Measurements from ENCODE around the gene UQCR10.

UQCR10 gene

DNA sequence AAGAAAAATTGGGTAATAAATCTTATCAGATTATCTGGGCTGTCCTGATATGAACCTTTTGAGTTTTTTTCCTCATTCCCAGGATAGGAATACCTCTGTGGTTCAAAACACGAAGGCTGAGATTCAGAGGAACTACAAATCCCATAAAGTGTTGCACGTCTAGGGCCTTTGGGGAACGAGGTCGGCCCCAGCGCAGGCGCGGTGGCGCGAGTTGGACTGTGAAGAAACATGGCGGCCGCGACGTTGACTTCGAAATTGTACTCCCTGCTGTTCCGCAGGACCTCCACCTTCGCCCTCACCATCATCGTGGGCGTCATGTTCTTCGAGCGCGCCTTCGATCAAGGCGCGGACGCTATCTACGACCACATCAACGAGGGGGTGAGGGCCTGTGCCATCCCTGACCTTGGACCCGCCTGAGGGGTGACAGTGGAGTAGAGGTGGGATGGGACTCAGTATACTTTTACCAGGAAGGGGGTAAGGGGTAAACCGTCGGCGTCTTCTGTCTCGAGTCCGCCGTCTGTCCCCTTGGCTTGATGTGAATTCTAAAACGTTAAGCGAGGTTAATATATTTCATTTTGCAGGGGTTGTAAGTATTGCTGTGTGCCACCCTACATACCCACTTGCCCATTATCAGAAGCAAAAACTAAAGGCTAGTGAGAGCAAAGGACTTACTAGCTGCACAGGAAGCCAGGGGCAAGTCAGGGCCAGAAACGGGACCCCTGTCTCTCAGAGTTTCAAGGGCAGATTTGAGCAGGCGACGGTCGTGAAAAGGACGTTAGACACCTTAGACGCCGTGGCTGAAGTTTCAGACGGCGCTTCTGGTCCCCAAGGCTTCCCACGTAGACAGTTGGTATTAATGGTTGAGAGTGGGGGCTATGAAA, at the start of gene UQCR10:
Gene UQCR10 (plus strand): TSS at position 199 of the 881 bp plus-strand sequence. CDS start 30 bp downstream, at position 229.
- peak; percentile 95 to 97 (median 97) for DNase-seq

DNA sequence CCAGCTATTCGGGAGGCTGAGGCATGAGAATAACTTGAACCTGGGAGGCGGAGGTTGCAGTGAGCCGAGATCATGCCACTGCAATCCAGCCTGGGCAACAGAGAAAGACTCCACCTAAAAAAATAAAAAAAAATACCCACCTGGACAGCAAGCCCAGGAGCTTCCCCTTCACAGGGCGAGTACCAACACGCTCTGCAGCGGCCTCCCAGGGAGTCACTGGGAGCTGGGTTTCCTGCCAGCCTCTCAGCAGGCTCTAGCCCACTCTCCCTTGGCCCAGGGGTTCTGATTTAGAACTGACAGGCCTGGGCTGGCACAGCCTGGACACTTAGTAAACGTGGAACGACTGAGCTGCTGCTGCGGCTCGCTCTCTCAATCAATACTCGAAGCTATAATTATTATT, 49.4 kb upstream of the UQCR10 start:
- no peak for DNase-seq

DNA sequence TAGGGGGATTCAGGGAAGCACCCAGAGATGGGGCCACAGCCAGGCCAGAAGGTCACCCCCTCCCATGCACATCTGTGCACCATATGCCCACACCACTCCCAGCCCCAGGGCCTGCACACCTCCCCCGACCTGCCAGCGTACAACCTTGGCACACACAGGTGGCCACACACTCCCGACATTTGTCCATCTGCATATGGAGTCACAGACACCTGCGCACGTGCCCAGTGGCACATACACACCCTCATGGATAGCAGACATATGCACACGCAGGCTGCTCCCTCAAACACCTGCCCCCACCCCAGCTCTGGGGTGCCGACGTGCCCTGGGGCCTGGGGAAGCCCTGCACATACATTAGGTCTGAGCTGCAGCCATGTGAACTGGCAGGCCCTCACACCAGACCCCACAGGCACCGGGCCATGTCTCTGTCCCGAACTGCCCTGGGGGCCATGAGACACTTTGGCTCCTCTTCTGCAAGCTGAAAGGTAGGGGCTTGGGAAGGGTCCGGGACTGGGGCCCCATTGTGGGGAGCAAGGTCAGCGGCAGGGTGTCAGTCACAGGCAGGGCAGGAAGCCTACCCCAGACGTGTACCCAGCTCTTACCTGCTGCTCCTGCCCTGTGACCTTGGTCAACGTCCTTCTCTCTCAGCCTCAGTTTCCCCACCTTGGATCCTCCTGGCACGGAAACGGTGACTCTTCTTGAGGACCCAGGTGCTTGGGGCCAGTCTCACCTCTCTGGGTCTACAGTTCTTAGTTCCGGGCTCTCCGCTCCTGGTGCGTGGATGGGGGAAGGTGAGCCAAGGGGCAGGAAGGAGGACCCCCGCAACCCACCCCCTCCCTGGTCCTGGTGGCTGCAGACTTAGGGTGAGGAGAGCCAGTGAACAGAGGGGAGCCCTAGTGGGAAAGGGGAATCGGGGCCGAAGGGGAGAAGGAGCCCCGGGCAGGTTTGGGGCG, 47.9 kb upstream of the UQCR10 start:
- no peak for DNase-seq

DNA sequence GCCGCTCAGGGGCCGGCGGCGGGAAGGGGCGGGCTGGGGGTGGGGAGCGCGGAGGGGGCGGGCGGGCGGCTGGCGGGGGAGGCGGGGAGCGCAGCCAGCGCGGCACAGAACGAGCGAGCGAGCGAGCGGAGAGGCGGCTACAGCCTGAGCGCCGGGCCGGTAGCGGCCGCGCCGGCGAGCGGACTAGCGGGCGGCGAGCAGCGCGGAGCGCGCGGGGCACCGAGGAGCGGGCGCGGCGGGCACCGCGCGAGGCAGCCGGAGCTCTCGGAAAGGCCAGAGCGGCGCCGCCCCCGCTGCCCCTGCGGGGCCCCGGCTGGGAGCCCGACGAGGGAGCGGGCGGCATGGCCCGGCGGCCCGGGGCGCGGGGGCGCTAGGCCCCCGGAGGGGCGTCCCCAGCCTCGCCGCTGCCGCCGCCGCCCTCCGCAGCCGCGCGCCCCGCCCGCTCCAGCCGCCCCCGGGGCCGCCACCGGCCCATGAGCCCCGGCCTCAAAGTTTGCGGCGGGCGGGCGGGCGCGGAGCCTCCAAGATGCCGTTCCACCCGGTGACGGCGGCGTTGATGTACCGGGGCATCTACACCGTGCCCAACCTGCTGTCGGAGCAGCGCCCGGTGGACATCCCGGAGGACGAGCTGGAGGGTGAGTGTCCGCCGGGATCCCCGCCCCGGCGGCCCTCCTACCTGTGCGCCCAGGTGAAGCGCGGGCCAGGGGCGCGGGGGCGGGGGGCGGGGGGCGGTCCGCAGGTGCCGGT, 47.1 kb upstream of the UQCR10 start, which contains the start of gene CABP7:
Gene CABP7 (plus strand): TSS at position 105 of the 747 bp plus-strand sequence. CDS start 422 bp downstream, at position 527.
- DNase-seq = peak in 2 of 3 donors; percentile 24 to 55

DNA sequence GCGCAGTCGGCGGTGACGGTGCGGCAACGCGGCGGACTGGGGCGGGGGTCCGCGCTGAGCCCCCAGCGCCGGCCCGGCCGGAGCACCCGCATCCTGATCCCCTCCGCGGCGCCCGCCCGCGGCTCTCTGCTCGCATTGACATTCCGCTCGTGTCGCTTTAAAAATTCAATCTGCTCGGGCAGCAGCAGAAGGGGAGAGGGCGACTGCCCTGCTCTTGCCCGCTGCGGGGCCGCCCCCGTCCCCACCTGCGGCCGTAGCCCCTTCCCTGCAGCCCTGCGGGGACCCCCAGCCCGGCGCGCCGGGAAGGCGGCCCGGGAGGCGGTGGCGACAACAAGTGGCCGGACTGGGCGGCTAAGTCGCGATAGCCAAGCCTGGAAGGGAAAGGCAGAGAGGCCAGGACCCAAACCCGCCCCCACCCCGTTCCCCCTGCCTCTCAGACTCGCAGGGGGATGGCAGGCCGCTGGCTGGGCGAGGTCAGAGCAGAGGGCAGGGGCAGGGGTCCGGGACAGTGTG, 46.3 kb upstream of the UQCR10 start:
- DNase-seq = no peak

DNA sequence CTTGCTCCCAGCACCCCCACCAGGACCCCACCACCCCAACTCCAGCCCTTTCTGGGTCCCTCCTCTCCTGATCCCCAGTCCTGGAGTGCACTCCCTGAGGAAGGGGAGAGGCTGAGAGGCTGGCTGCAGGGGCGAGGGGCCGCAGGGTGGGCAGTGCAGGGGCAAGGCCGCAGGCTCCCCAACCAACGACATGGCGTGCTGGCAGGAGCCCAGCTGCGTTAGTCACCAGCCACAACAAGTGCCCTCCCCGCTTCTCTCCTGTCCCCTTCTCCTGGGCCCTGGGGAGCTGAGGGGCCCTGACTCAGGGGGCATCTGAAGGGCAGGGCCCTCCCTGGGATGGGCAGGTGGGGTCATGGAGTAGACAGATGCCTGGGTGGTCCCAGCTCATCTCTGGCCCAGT, 45.0 kb upstream of the UQCR10 start:
- DNase-seq = no peak

DNA sequence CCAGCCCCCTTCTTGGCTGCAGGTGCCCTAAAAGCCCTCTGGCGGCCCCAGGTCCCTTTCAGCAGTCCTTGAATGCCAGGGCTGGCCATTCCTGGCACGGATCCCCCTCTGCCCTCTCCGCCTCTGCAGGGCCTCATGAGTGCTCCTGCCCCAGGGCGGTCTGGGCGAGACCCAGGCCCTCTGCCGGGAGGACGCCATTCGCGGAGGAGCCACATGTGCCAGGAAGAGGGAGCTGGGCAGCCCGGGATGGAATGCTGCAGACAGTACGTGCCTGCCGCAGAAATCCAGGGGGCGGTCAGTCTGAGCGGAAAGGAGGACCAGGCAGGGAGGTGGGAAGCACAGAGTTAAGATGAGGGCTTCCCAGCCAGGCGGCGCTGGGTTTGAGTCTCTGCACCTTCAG, 44.6 kb upstream of the UQCR10 start:
- DNase-seq = no peak

DNA sequence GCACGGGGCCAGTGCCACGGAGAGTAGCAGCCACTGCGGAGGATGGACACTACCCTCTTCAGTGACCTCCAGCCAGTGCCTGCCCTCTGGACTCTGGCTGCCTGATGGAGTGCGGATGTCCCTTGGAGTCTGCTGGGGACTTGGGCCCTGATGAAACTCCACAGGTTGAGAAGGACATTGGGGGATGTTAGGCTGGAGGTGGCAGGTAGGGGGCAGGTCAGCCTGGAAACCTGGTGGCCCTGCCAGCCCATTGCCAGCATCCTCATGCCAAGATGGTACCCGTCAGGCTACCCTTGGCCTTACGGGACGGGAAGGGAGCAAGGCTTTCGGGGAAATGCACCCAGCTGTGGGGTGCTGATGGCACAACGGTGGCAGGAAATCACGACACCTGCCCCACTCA, 43.4 kb upstream of the UQCR10 start:
- no peak for DNase-seq

DNA sequence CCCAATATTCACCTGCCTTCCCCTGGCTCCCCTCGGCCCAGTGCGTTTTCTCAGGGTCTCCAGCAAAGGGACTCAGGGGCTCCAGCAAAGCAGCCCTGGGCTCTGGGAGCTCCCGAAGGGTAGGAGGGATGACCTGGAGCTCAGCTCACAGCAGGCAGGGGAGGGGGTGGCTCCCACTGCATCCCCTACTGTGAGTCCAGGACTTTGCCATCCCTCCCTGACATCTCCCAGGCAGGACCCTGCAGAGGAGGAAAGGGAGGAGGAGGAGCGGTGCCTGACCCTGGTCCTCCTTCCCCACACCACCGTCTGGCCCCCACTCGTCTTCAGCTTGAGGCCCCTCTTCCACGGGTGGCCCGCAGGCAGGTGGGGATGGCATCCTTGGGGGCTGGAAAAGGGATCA, 42.3 kb upstream of the UQCR10 start:
- no peak for DNase-seq

DNA sequence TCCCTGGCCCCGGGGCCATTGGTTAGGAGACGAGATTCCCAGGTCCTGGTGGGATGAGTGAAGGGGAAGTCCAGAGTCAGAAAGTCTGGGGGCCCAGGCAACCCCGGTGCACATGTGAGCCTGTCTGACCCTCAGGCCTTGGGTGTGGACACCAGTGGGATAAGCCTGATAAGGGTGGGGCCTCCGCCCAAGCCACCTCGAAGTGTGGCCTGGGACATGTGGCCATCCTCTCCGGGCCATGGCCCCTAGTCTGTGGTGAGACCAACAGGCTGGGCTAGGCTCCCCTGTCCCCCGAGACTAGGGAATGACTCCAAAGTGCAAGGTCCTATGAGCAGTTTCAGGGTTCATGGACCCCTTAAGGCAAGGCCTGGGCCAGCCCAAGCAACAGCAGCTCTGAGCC, 41.1 kb upstream of the UQCR10 start:
- DNase-seq = no peak

DNA sequence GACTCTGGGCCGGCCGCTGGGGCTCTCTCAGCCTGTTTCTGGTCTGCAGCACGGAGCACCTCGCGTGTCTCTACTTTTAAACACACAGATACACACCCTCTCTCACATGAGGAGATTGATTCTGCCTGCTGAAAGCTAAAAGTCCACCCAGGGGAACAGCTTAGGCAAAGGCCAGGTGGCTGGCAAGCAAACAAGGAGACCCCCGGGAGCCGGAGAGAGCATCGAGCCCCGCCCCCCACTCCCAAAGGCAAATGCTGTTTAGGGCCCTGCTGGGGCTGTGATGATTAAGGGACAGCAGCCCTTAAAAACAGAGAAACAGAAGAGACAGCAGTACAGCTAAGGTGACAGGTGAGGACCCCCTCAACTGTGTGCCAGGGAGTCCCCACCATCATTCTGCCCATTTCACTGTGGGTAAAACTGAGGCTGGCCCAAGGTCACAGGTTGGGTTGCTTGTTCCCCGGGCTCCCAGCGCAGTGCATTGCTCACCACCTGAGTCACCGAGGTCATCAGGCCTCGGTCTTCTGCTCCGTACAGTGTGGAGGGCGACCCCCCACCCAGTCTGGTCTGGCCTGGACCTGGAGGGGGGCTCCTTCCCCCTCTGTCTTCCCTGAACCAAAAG, 40.5 kb upstream of the UQCR10 start:
- no peak for DNase-seq

DNA sequence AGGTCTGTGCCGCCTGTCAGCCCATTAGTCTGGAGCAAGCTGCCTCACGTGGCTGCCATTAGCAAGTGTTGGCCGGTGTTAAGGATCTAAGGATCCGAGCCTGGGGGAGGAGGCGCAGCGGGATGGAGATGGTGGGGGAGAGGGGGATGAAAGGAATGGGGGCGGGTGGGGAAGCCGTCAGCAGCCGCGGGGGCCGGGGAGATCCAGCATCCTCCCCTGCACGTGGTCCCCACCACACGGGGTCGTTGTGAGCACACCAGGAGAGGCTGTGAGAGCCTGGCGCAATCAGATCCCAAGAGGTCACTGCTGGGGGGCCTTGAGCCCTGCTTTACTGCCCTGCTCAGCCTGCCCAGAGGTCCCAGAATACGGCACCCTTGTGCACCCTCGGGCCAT, 40.0 kb upstream of the UQCR10 start:
- peak in 2 of 3 donors; percentile 24 to 54 for DNase-seq

DNA sequence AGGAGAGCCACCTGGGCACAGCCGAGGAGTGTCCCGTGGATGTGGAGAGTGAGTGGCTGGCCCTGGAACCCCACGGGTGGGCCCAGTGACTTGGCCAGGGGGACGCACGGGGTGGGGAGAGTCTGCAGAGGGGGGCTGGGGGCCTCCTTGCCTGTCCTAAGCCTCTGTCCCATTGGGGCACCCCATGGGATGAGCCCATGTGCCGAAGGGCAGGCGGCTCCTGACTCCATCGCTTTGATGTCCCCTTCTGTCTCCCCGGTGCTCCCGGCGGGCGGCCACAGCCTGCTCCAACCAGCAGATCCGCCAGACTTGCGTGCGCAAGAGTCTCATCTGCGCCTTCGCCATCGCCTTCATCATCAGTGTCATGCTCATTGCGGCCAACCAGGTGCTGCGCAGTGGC, 38.0 kb upstream of the UQCR10 start:
- no peak for DNase-seq

DNA sequence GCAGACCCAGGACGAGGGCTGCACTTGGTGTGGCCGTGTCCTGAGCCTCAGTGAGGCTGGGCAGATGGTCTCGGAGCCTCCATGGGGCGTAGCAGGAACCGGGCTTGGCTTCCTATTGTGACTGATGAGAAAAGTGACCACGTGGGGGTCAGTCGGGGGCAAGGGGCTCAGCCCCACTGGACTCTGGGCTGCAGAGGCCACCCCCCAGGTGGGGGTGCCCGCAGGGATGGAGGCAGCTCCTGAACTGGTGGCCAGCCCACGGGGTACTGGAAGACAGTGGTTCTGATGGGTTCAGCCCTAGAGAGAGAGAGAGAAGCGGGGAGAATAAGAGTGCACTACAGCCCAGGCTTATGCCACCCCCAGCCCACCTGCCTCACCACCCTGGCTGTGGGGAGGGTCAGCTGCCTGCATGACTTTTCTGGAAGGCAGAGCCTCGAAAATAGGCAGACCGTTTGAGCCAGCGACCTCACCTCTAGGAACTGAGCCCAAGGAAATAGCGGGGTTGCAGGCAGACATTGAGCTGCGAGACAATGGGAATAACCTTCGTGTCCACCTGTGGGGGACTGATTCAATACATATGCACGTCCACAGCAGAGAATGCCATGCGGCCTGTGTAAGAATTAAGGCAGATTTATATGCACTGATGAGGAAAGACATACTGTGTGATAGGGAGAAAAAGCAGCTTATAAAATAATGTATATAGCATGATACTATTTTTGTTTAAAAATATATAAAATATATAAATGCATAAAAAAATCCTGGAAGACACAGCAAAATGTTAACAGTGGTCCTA, 35.9 kb upstream of the UQCR10 start:
- no peak for DNase-seq

DNA sequence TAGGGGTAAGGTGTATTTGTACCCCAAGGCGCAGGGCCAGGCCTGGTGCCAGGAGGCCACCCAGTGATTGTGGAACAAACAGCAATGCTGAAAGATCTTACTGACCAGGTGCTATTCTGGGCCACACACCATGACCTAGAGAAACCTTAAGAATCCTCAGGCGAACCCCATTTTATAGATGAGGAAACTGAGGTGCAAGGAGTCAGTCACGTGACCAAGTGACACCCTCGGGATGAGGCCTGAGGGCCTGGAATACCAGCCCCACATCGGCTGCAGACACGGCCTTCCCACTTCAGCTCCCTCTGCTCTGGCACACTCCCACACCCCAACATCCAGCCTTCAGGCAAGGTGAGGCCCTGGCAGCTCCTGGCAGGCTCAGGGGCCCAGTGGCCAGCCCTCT, 34.3 kb upstream of the UQCR10 start:
- no peak for DNase-seq

DNA sequence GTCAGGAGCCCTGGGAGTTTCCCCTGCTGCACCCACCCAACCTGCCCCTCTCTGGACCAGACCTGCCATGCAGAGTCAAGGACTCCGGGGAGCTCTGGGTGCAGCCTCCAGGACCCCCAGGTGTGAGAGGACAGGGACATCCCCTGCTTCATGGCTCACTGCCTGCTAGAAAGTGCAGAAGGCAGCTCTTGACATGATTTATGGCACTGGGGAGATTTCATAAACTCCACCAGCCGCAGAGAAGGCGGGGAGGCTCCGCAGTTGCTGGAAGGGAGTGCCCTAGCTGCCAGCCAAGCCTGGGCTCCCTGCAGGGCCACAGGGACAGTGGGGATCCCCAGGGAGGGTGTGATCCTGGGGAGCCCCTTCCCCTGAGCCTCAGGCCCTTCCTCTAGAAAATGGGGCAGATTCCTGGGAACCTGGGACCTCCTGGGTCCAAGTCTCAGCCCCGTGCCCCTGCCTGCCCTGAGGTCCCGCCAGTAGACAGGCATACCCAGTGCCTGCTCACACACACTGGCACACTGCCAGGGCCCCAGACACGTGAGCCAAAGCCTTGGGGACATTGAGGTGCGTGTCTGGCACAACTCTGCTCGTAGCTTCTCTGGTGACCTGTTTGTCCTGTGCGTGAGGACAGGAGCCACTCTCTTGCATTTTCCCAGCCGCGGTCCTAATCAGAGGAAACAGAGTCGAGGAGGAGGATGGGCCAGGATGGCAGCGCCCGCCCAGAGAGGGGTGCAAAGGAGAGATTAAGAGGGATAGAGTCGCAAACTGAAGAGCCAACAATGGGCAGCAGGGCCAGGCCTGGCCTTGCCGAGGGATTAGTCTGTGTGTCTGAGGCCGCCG, 33.6 kb upstream of the UQCR10 start:
- no peak for DNase-seq

DNA sequence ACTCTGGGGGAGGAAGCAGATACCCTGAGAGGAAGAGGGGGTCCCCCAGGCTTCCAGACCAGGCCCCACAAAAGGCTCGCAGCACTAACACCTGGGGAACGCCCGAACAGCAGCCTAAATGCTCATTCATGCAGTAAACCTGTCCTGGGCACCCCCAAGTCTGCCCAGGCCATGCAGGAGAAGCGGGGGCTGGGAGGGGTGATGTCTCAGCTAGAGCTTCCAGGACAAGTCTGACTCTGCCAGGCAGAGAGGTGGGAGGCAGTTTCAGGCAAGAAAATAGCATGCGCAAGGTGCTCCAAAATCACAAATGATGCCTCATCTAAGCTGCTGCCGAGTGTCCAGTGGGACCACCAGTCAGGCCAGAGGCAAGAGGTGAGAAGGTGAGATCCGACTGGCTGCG, 32.8 kb upstream of the UQCR10 start:
- DNase-seq = no peak

DNA sequence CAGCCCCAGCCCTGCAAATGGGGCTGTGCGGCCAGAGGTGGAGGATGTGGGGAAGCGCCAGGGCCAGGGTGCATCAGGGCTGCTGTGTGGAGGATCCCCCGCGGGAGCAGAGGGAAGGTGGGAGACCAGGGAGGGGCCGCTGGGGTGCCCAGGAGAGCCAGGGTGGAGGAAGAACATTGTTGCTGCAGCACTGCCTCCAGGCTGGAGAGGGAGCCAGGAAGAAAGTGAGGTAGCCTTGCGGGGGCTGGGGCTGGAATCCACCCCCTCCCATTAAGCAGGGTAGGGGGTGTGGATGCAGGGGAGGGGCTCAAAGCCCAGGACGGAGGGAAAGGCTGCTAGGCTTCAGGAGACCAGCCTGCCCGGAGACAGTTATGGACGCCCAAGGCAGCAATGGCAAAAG, 32.3 kb upstream of the UQCR10 start:
- no peak for DNase-seq

DNA sequence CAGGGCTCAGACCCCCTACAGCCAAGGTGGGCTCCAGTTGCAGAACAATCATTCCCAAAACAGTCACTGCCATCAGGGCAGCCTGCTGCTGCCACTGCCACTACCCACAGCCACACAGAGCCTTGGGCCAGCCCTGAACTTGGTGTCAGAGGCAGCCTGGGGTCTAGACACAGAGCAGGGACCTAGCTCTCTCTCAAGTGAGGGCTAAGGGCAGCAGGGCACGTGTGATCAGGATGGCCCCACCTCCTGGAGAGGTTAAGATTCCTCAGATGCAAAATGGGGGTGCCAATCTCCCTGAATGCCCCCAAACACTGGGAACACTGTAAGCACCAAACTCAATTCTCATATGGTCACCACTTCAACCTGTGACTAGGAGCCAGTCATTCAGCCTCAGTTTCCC, 31.8 kb upstream of the UQCR10 start:
- no peak for DNase-seq

Measured in suppressor macrophage treated with lipopolysaccharide for 1 hour (primary cell).